HG02759 (cell line): ENCODE data around the gene PSMB2.

ENCODE experiments used
- ATAC-seq: cut with Tn5 transposase; IDR thresholded peaks from one replicate; pipeline ENCODE4 v1.9.1; 2021; ENCODE audit warnings: mild to moderate bottlenecking, moderate library complexity; ENCODE audit not compliant: unreplicated experiment

Gene PSMB2

GRCh38 chr1:35574125-35574654, 67.1 kb downstream of the PSMB2 start:
- no peak for ATAC-seq

DNA sequence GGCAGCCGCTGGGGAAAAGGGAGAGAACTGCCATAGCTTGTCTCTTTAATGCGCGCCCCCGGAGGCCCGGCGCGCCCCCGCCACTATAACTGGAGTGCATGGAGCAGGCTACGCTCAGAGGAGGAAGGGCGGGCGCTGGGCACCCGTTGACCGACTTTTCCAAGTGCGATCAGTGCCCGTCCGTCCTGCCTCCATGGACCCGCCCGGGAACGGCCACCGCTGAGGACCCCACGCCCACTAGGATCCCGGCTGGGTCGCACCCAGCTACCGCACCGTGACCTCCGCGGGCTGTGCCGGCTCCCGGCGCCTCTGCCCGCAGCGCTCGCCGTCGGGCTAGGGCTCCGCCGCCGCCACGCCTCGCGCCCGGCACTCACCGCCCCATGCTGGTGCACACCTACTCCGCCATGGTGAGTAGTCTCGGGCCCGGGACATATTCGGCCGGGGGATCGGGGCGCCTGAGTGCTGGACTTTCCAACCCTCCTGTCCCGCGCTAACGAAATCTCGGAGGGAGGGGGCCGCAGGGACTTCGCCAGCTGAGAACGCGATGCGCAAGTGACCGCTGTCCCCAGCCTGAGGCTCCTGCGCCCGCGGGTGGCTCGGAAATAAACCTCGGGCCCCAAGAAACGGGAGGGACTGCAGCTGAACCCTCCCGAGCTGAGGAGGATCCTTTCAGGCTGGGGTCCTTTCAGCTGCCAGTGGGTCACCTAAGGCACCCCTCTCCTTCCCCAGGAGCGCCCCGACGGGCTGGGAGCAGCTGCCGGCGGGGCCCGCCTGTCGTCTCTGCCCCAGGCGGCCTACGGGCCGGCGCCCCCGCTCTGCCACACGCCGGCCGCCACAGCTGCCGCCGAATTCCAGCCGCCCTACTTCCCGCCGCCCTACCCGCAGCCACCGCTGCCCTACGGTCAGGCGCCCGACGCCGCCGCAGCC, 67.9 kb downstream of the PSMB2 start, which contains the start of gene TFAP2E:
Gene TFAP2E, plus strand, starts transcription at position 117 of the 927 bp plus-strand sequence. Its CDS starts 264 bp downstream, at position 381.
- no peak for ATAC-seq

- no peak for ATAC-seq
These were observed 69.0 kb downstream of the PSMB2 start for GRCh38 chr1:35572296-35572695.

GRCh38 chr1:35571263-35571662, 70.1 kb downstream of the PSMB2 start:
- no peak for ATAC-seq

GRCh38 chr1:35570589-35571137, 70.7 kb downstream of the PSMB2 start:
- no peak for ATAC-seq

DNA sequence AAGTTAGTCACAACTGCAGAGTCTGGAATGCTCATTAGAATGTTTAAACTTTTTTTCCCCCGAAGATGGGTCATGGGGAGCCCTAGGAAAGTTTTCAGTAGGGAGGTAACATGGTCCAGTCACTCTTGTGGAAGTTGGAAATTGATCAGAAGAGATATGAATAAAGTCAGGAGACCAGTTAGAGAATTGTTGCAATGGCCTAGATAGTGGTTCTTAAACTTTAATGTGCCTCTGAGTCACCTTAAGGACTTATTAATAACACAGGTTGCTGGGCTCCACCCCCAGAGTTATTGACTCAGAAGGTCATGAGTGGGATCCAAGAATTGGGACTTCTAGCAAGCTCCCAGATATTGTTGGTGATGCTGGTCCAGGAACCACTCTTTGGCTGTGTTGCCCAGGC, 71.4 kb downstream of the PSMB2 start:
- ATAC-seq = no peak

DNA sequence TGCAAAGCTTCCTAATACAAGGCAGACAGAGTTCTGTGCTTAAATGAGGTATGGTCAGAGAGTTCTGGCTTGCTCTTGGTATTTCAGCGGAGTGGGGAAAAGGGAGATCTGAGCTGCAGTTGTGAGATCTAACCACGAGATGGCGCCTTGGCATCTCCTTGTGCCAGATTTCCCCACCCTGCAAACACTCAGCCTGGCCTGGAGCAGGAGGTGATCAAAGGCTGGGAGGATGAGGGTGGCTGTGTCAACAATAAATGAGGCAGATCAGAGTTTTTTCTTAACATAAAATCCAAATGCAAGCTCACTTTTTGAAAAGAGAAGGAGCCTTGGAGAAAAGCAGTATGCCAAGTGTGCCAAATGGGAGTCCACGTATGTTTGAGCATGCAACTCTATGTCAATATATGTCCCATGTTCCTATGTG, 72.3 kb downstream of the PSMB2 start:
- ATAC-seq = no peak

DNA sequence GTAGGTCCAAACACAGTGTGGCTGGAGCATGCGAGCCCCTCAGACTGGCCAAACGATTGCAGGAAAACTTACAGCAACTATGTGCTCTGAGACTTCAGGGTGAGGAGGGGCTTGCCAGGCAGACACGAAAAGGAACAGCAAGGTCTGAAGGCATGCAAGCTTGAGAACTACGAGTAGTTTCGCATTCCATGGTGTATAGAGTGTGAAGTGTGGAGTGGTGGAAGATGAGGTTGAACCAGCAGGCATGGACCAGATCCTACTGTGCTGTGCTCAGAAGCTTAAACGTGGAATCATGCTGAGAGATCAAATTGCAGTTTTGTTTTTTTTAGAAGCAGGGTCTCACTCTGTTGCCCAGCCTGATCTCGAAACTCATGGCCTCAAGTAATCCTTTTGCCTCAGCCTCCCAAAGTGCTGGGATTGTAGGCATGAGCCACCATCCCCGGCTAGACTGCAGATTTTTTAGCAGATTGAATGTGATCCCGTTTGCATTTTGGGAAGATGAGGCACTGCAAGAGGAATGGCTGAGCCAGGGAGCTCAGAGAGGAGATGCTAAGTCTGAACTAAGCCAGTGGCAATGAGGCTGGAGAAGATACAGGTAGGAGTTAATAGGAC, 73.3 kb downstream of the PSMB2 start:
- no peak for ATAC-seq

DNA sequence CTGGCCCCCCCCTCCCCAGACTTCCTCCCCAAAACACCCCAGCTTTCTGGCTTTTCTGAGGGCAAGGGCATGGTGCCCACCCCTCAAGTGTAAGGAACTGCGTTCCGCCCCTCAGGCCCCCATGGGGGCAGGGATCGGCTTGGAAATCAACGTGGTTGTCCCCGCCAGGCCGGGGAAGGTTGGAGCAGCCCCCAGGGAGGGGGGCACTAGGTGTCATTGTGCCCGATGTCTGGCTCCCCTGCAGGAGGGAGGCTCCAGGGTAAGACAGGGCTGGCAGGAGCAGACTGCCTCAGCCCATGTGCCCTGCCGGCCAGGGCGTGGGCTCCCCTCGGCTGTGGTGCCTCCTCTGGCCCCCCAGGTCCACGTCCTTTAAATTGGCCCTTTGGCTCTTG, 75.6 kb downstream of the PSMB2 start:
- no peak for ATAC-seq

DNA sequence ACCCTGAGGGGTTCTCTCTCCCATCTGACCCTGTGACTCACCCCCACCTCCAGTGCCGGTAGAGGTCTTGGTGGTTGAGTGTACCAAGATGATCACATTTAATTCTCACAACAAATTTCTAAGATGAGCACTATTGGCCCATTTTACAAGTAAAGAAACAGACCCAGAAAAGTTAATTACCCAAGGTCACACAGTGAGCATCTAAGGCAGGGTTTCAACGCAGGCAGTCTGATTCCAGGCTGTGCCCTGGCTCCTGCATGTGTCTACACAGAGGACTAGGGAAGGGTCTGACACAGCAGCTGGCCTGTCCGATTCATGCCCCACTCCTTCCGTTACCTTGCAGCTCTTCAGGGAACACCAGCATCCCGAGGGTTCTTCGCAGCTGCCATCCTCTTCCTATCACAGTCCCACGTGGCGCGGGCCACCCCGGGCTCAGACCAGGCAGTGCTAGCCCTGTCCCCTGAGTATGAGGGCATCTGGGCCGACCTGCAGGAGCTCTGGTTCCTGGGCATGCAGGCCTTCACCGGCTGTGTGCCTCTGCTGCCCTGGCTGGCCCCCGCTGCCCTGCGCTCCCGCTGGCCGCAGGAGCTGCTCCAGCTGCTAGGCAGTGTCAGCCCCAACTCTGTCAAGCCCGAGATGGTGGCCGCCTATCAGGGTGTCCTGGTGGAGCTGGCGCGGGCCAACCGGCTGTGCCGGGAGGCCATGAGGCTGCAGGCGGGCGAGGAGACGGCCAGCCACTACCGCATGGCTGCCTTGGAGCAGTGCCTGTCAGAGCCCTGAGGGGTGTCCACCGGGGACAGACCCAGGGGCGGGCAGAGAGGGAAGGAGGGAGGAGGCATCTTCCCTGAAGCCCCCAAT, 76.2 kb downstream of the PSMB2 start:
- ATAC-seq = no peak

DNA sequence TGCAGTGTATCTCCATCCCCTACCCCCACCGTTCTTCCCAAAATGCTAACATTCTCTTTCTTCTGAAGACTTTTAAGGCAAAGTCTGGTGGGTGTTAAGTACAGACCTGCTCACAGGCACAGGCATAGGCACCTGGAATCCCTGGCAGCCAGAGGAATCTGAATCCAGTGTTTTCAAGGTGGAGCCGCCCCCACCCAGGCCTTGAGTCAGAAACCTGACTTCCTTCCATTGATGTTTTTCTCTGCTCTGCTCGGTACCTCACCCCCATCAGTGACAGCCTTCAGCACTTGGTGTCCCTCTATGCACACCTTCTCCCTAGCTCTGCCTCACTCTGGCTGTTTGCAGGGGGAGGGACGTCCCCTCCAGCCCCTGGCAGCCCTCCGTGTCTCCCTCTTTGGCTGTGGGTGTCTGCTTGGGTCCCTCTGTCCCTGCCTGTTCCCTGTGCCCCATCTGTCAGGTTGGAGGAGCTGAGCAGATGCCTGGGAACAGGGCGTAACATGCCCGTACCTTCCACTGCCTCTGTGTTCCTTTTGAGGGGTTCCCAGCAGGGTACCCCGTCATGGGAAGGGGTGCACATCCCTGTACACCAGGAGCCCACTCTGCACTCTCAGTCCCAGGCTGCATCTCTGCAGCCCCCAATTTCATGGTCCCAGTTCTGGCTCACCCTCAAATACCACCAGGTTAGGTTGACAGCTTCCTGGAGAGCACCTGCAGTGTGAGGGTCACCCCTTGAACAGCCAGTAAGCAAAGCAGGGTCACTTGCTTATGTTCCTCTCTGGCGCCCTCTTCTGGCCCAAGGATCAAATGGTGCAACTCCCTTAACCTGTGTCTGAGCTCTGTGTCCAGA, 77.1 kb downstream of the PSMB2 start:
- no peak for ATAC-seq

DNA sequence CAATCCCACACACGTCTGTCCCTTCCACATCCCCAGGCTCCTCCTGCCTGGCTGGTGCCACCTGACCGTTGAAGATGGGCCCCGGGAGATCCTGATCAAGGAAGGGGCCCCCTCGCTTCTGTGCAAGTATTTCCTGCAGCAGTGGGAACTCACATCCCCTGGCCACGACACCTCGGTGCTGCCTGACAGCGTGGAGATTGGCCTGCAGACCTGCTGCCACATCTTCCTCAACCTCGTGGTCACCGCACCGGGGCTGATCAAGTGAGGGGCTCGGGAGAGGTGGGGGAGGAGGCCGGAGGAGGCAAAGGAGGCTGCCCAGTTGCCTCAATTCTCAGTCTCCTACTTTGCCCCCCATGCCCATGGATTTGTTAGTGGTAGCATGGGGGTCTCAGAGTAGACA, 78.2 kb downstream of the PSMB2 start:
- no peak for ATAC-seq

GRCh38 chr1:35561972-35562680, 79.2 kb downstream of the PSMB2 start:
- no peak for ATAC-seq

GRCh38 chr1:35561297-35561971, 79.9 kb downstream of the PSMB2 start:
- no peak for ATAC-seq

DNA sequence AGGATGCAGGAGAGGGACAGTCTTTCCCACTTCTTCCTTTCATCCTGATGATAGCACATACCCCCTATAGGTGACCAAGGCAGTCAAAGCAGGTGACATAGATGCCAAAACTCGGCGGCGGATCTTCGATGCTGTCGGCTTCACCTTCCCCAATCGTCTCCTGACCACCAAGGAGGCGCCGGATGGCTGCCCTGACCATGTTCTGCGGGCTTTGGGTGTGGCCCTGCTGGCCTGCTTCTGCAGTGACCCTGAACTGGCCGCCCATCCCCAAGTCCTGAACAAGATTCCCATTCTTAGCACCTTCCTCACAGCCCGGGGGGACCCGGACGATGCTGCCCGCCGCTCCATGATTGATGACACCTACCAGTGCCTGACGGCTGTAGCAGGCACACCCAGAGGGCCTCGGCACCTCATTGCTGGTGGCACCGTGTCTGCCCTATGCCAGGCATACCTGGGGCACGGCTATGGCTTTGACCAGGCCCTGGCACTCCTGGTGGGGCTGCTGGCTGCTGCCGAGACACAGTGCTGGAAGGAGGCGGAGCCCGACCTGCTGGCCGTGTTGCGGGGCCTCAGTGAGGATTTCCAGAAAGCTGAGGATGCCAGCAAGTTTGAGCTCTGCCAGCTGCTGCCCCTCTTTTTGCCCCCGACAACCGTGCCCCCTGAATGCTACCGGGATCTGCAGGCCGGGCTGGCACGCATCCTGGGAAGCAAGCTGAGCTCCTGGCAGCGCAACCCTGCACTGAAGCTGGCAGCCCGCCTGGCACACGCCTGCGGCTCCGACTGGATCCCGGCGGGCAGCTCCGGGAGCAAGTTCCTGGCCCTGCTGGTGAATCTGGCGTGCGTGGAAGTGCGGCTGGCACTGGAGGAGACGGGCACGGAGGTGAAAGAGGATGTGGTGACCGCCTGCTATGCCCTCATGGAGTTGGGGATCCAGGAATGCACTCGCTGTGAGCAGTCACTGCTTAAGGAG, 80.8 kb downstream of the PSMB2 start:
- ATAC-seq = no peak

DNA sequence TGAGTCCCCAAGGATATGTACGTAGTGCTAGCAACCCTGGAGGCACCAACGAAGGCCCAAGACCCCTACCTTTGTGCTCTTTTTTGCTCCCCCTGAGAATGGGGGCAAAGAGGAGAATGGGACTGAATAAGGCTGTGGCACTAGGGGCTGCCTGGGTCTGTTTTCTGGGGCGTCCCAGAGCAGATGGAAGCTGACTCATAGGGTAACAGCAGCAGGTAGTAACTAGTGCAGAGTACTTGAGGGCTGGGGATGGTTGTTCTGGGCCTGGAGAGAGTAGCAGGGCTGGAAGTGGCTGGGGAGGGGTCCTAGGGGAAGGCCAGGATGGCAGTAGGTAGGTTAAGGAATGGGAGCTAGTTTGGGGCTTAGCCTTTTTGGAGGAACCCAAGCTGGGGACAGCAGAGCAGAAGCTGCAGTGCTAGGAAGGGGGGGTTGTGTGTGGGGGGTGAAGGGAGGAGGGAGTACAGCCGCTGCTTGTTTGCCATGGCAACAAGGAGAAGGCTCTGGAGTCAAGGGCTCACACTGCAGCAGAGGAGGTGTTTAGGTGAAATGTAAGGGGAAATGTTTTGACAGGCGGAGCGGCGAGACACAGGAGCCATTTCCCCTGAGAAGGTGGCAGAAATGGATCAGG, 81.9 kb downstream of the PSMB2 start:
- no peak for ATAC-seq
